Measurements from ENCODE around the gene TBX4. TPM values are rescaled to one million over a fixed set of nuclear protein-coding genes. Genes with fewer than 3 reads are reported as not detected.
"Not testable (repeated sequence)": the region's sequence is repeated elsewhere in the genome, so short reads cannot be mapped to it uniquely, and the experiment has no call there.

The TBX4 gene
- polyA plus RNA-seq, 1 experiment: 0.11 TPM

- Histone ChIP-seq H3K27ac (ENCODE audit: low read depth, low read length) (no peak overlapping the region), H3K4me3 (ENCODE audit: low read depth, low read length) (no peak overlapping the region), H3K27me3 (ENCODE audit: control insufficient read depth, insufficient read depth, low read length) (peaks cover 10% of the 10 kb centered on the region), H3K9me3 (ENCODE audit: control insufficient read depth, insufficient read depth, low read length) (no peaks in the 10 kb centered on the region)
- no peak for DNase-seq (ENCODE audit: low read depth, low spot score)
- ChIA-PET CTCF (no interaction called here), POLR2A (no interaction called here)
- no peak for TF ChIP-seq CTCF (IDR thresholded peaks at IDR 0.05; ENCODE audit: low read depth, low read length)
These were observed 66.9 kb downstream of the TBX4 start for GRCh38 chr17:61519139-61519538.

DNA sequence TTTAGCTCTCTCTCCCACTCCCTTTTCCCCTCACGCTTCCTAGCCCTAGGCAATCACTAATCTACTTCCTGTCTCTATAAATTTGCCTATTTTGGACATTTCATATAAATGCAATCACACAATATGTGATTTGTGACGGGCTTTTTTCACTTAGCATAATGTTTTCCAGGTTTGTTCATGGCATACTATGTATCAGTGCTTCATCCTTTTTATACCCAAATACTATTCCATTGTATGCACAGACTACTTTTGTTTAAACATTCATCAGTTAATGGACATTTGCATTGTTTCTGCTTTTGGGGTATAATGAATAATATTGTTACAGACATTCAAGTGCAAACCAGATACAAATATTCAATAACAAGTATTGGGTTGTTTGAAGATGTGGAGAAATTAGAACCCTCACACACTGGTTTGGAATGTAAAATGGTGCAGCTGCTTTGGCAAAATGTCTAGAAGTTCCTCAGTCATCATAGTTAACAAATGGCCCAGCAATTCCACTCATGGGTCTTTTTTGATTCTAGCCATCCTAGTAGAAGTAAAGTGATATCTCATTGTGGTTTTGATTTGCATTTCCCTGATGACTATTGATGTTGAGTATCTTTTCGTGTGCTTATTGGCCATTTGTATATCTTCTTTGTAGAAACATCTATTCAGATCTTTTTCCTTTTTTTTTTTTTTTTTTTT, 67.7 kb downstream of the TBX4 start:
- Histone ChIP-seq H3K4me3 (ENCODE audit: low read depth, low read length) (no peak overlapping the region), H3K27me3 (ENCODE audit: control insufficient read depth, insufficient read depth, low read length) (peaks cover 13% of the 10 kb centered on the region), H3K27ac (ENCODE audit: low read depth, low read length) (no peak overlapping the region), H3K9me3 (ENCODE audit: control insufficient read depth, insufficient read depth, low read length) (no peaks in the 10 kb centered on the region)
- ChIA-PET POLR2A (no interaction called here), CTCF (no interaction called here)
- no peak for TF ChIP-seq CTCF (IDR thresholded peaks at IDR 0.05; ENCODE audit: low read depth, low read length)
- no peak for DNase-seq (ENCODE audit: low read depth, low spot score)

DNA sequence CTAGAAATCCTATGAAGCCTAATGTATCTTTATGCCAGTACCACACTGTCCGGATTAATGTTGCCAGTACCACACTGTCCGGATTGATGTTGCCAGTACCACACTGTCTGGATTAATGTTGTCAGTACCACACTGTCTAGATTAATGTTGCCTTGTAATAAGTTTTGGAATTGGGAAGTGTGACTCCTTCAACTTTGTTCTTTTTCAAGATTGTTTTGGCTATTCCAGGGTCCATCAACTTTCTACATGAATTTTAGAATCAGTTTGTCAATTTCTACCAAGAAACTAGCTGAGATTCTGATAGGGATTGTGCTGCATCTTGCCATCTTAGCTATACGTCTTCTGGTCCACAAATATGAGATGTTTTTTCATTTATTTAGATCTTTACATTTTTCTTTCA, 68.7 kb downstream of the TBX4 start:
- CTCF ChIA-PET: no interaction called here
- DNase-seq (ENCODE audit: low read depth, low spot score): no peak
- Histone ChIP-seq H3K27me3 (ENCODE audit: control insufficient read depth, insufficient read depth, low read length) (peaks cover 13% of the 10 kb centered on the region), H3K27ac (ENCODE audit: low read depth, low read length) (no peak overlapping the region), H3K4me3 (ENCODE audit: low read depth, low read length) (no peak overlapping the region), H3K9me3 (ENCODE audit: control insufficient read depth, insufficient read depth, low read length) (no peaks in the 10 kb centered on the region)
- no peak for TF ChIP-seq CTCF (IDR thresholded peaks at IDR 0.05; ENCODE audit: low read depth, low read length)
- POLR2A ChIA-PET: no interaction called here

DNA sequence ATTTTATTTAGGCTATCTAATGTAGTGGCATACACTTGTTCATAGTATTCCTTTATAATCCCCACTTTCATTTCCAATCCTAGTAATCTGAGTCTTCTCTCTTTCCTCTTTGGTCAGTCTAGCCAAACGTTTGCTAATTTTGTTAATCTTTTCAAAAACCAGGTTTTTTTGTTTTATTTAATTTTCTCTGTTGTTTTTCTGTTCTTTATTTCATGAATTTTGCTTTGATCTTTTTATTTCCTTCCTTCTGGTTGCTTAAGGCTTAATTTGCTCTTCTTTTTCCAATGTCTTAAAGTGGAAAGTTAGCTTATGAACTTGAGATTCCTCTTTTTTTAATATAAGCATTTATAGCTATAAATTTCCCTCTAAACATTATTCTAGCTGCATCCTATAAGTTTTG, 69.9 kb downstream of the TBX4 start:
- no peak overlapping the region for H3K27ac ChIP-seq (ENCODE audit: low read depth, low read length)
- DNase-seq (ENCODE audit: low read depth, low spot score): no peak
- H3K4me3 ChIP-seq (ENCODE audit: low read depth, low read length): no peak overlapping the region
- POLR2A ChIA-PET: no interaction called here
- CTCF ChIA-PET: no interaction called here
- TF ChIP-seq CTCF (IDR thresholded peaks at IDR 0.05; ENCODE audit: low read depth, low read length): no peak
- no peaks in the 10 kb centered on the region for H3K9me3 ChIP-seq (ENCODE audit: control insufficient read depth, insufficient read depth, low read length)
- peaks cover 21% of the 10 kb centered on the region for H3K27me3 ChIP-seq (ENCODE audit: control insufficient read depth, insufficient read depth, low read length)

- Histone ChIP-seq H3K9me3 (ENCODE audit: control insufficient read depth, insufficient read depth, low read length) (no peaks in the 10 kb centered on the region), H3K4me3 (ENCODE audit: low read depth, low read length) (no peak overlapping the region), H3K27me3 (ENCODE audit: control insufficient read depth, insufficient read depth, low read length) (peaks cover 19% of the 10 kb centered on the region), H3K27ac (ENCODE audit: low read depth, low read length) (no peak overlapping the region)
- no peak for TF ChIP-seq CTCF (IDR thresholded peaks at IDR 0.05; ENCODE audit: low read depth, low read length)
- DNase-seq (ENCODE audit: low read depth, low spot score): no peak
- CTCF ChIA-PET: no interaction called here
- POLR2A ChIA-PET: no interaction called here
These were observed 72.1 kb downstream of the TBX4 start for GRCh38 chr17:61524319-61524718.

DNA sequence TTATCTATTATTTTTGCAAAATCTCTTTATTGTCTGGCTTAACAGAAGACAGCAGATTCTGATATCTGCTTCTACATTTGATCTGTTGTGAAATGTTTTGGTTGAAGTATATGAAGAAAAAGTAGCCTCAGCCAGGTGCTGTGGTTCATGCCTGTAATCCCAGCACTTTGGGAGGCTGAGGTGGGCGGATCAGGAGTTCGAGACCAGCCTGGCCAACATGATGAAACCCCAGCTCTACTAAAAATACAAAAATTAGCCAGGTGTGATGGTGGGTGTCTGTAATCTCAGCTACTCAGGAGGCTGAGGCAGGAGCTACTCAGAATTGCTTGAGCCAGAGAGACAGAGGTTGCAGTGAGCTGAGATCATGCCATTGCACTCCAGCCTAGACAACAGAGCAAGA, 75.2 kb downstream of the TBX4 start:
- CTCF ChIA-PET; DNase-seq (ENCODE audit: low read depth, low spot score); POLR2A ChIA-PET; H3K4me3 ChIP-seq (ENCODE audit: low read depth, low read length); H3K27ac ChIP-seq (ENCODE audit: low read depth, low read length); H3K9me3 ChIP-seq (ENCODE audit: control insufficient read depth, insufficient read depth, low read length): not testable (repeated sequence)
- H3K27me3 ChIP-seq (ENCODE audit: control insufficient read depth, insufficient read depth, low read length): peaks cover 19% of the 10 kb centered on the region
